HepG2 (cell line): Measurements from ENCODE around the gene PTGES3. TPM values are rescaled to one million over a fixed set of nuclear protein-coding genes. Genes with fewer than 3 reads are reported as not detected.

Experiments used
- CC2D1A ChIP-seq: sonication (generic); formaldehyde crosslinking; IDR thresholded peaks from 2 replicates; pipeline ENCODE4 v1.8.1; 2023; ENCODE audit warnings: mild to moderate bottlenecking, missing genetic modification reagents
- CCDC6 ChIP-seq: sonication (generic); formaldehyde crosslinking; IDR thresholded peaks from 2 replicates; pipeline ENCODE4 v1.8.1; 2022; ENCODE audit warnings: mild to moderate bottlenecking, missing genetic modification reagents, moderate library complexity
- GMEB1 ChIP-seq: sonication (generic); formaldehyde crosslinking; IDR thresholded peaks from 2 replicates; pipeline ENCODE4 v1.5.1; 2020; ENCODE audit warnings: missing genetic modification reagents, mild to moderate bottlenecking, borderline replicate concordance
- JDP2 ChIP-seq: sonication (generic); formaldehyde crosslinking; IDR thresholded peaks from 2 replicates; pipeline ENCODE4 v1.8.1; 2022; ENCODE audit warnings: missing genetic modification reagents, borderline replicate concordance
- POLR2AphosphoS5 ChIP-seq: IDR thresholded peaks from 2 replicates; pipeline ENCODE4 v1.6.1; 2012; ENCODE audit warnings: low read depth, low read length
- PRDM4 ChIP-seq: sonication (generic); formaldehyde crosslinking; IDR thresholded peaks from 2 replicates; pipeline ENCODE4 v1.9.0; 2021; ENCODE audit warnings: missing genetic modification reagents, borderline replicate concordance
- ZNF230 ChIP-seq: sonication (generic); formaldehyde crosslinking; IDR thresholded peaks from 2 replicates; pipeline ENCODE4 v1.4.0; 2020; ENCODE audit warnings: mild to moderate bottlenecking, missing genetic modification reagents
- ZNF234 ChIP-seq: sonication (generic); formaldehyde crosslinking; conservative IDR thresholded peaks from 2 replicates; pipeline ENCODE4 v1.5.1; 2020; ENCODE audit warnings: mild to moderate bottlenecking, missing genetic modification reagents
- ZNF747 ChIP-seq: sonication (generic); formaldehyde crosslinking; IDR thresholded peaks from 2 replicates; pipeline ENCODE4 v1.8.1; 2023; ENCODE audit warnings: missing genetic modification reagents, mild to moderate bottlenecking, borderline replicate concordance
- polyA plus RNA-seq, 8 experiments: library from polyadenylated mRNA; depleted of rRNA in 3 of 8; stranded (reverse) in 7 of 8; unstranded in 1 of 8; fragments of >200 nt; fragmentation: Illumina TruSeq in 4 of 8; extraction: Trizol in 4 of 8; gene quantifications; 2 replicates each; pipeline versions ENCODE4 v1.2.1 to v1.2.3, GENCODE V29; 2011 to 2016; ENCODE audit warnings: low read depth in 4 of 8, missing spikeins in 1 of 8, mixed read lengths in 1 of 8; ENCODE audit not compliant: insufficient read depth in 1 of 8
- total RNA-seq, 5 experiments: library from RNA; depleted of rRNA; stranded (reverse); fragments of >200 nt; fragmentation: Illumina TruSeq; extraction: Trizol; gene quantifications; 2 replicates each; pipeline ENCODE4 v1.2.3, GENCODE V29; 2016; ENCODE audit warnings: low read depth in 1 of 5

The PTGES3 gene
- total and polyA plus RNA-seq, 2 of the 13 experiments (the other 11 are each of a cell fraction or from before 2014, with no cell fraction given) = 54.4 to 159 TPM

- TF ChIP-seq PRDM4 (CRISPR knock-in tag) (no peak), CC2D1A (no peak), CCDC6 (CRISPR knock-in tag) (no peak), ZNF234 (no peak), POLR2AphosphoS5 (no peak), JDP2 (CRISPR knock-in tag) (no peak), ZNF747 (CRISPR knock-in tag) (no peak), GMEB1 (CRISPR knock-in tag) (no peak), ZNF230 (CRISPR knock-in tag) (no peak)
Measured at GRCh38 chr12:56718149-56718548, 30.1 kb upstream of the PTGES3 start (continued).
